A673 (cell line): ENCODE results near the gene KCNJ18. TPM values are rescaled to one million over a fixed set of nuclear protein-coding genes. Genes with fewer than 3 reads are reported as not detected.
"Not testable (repeated sequence)": the region's sequence is repeated elsewhere in the genome, so short reads cannot be mapped to it uniquely, and the experiment has no call there.

Experiments used
- BruUV-seq: library from RNA; stranded (reverse); fragments of 400-500 nt; replicated peaks from 2 replicates; lab custom pipeline; 2021; lab: Mats Ljungman, UMichigan
- CTCF ChIA-PET: fragments of 300-600 bp; sonication (Branson Sonifier 250); formaldehyde crosslinking; loops from one replicate; lab custom pipeline; 2022; ENCODE audit warnings: antibody characterized with exemption; lab: Charles Lee
- POLR2A ChIA-PET: fragments of 300-600 bp; sonication (Branson Sonifier 250); formaldehyde crosslinking; loops from one replicate; lab custom pipeline; 2022; ENCODE audit warnings: antibody characterized with exemption; ENCODE audit not compliant: low non-redundant PET; lab: Charles Lee
- DNase-seq: peaks from one replicate; pipeline ENCODE4 v3.0.0-alpha.2; 2015; ENCODE audit warnings: low spot score
- H3K27ac ChIP-seq: fragments of 200-600 bp; sonication (generic); 2 replicates; pipeline ENCODE4 v1.5.1; 2016; ENCODE audit warnings: mixed run types, low read depth, mild to moderate bottlenecking, mixed read lengths, antibody characterized with exemption, low read length; ENCODE audit not compliant: poor library complexity, severe bottlenecking
- H3K27me3 ChIP-seq: fragments of 200-600 bp; sonication (generic); replicated peaks from 2 replicates; pipeline ENCODE4 v1.6.1; 2017; ENCODE audit warnings: mixed run types, low read depth, mild to moderate bottlenecking, mixed read lengths, antibody characterized with exemption, low read length; ENCODE audit not compliant: insufficient read depth, poor library complexity
- H3K36me3 ChIP-seq: fragments of 200-600 bp; sonication (generic); 2 replicates; pipeline ENCODE4 v1.6.1; 2016; ENCODE audit warnings: mixed run types, mild to moderate bottlenecking, mixed read lengths, antibody characterized with exemption, low read length; ENCODE audit not compliant: insufficient read depth, poor library complexity, severe bottlenecking
- H3K4me1 ChIP-seq: fragments of 200-600 bp; sonication (generic); 2 replicates; pipeline ENCODE4 v1.6.1; 2017; ENCODE audit warnings: mixed run types, mild to moderate bottlenecking, mixed read lengths, antibody characterized with exemption, low read length; ENCODE audit not compliant: insufficient read depth, poor library complexity, severe bottlenecking
- H3K4me3 ChIP-seq: fragments of 200-600 bp; sonication (generic); 2 replicates; pipeline ENCODE4 v1.5.1; 2016; ENCODE audit warnings: low read depth, mixed run types, mild to moderate bottlenecking, mixed read lengths, low read length; ENCODE audit not compliant: poor library complexity, severe bottlenecking
- H3K9me3 ChIP-seq: fragments of 200-600 bp; sonication (generic); 2 replicates; pipeline ENCODE4 v1.6.1; 2016; ENCODE audit warnings: mixed run types, low read depth, mild to moderate bottlenecking, mixed read lengths, antibody characterized with exemption, low read length; ENCODE audit not compliant: poor library complexity, severe bottlenecking
- intact Hi-C: fragments of 100-400 bp; cut with micrococcal nuclease; formaldehyde crosslinking; loops from one replicate; pipeline ENCODE4 v1.10.0; 2022; ENCODE audit not compliant: unreplicated experiment
- total RNA-seq: library from RNA; stranded (reverse); gene quantifications from 2 replicates; pipeline ENCODE4 v1.2.3, GENCODE V29; 2021

Gene KCNJ18
- total RNA-seq, 1 experiment from 2014 or later, result not detected

DNA sequence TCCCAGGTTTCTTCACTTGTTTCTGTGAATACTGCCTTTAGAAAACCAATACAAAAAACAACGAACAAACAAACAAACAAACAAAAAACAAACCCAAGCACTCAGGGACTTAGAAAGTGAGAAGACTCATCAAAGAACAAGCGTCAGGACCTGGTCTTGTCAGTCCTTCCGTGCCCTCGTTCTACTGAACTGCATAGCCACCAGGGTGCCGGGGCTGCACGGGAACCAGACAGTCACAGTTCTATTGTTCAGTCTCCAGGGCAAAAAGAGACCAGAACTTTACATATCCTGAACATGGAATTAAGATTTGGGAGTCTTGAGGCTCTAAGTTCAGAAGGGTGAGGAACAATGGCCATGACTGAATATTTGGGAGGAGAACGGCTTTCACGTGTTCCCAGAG is 28.2 kb downstream of the KCNJ18 start:
- CTCF ChIA-PET, POLR2A ChIA-PET, H3K4me1 ChIP-seq, intact Hi-C loops, BruUV-seq, H3K9me3 ChIP-seq, H3K27me3 ChIP-seq, H3K27ac ChIP-seq, H3K36me3 ChIP-seq, DNase-seq, H3K4me3 ChIP-seq: not testable (repeated sequence)

DNA sequence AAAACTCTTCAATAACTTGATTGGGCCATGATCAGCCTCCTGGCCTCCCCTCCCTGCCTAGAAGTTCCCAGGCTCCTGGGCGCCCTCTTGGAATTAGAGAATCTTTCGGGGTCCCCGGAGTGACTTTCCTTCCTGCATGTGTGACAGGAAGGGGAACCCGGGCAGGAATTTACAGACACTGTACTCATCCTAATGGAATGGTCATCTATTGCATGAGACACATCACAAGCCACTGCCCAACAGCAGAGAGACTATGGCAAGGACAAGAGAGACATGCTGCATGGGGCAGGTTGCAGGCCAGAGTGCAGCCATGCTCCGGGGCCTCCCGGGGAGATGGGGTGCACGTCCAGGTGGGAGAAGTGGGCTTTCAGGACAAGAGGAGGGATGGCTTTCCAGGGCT is 29.9 kb downstream of the KCNJ18 start:
- H3K4me1 ChIP-seq, CTCF ChIA-PET, intact Hi-C loops, H3K27me3 ChIP-seq, H3K4me3 ChIP-seq, DNase-seq, H3K36me3 ChIP-seq, H3K27ac ChIP-seq, BruUV-seq, POLR2A ChIA-PET, H3K9me3 ChIP-seq: not testable (repeated sequence)

DNA sequence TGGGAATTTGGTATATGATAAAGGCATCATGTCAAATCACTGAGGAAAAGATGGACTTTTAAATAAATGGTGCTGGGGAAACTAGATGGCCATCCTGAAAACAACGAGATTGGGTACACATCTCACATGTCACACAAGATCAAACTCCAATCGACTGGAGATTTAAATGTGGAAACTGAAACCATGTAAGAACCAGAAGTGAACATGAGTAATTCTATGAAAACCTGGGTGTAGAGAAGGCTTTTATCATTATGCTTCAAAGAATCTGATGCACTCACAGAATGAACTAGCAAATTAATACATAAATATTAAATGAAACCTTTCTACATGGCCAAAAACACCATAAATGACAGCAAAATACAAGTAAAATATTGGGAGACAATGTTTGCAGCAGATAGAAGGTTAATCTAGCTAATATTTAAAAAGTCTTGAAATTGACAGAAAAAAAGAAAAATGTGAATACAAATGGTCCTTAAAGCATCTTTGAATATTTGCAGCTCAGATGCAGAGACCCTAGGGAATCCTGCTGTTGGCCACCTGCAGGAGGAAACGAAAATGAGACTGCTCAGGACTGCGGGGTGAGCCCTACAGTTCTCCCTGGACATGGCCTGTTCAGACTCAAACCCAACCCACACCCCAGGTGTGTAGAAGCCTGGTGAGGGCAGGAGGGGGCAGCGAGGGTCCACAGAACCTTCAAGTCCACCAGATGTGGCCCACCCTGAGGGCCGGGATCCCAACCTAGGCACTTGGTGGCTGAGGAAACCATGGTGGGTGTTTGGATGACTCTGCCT is 32.1 kb downstream of the KCNJ18 start:
- DNase-seq, H3K4me1 ChIP-seq, H3K9me3 ChIP-seq, H3K27ac ChIP-seq, intact Hi-C loops, H3K27me3 ChIP-seq, BruUV-seq, H3K4me3 ChIP-seq, H3K36me3 ChIP-seq, CTCF ChIA-PET, POLR2A ChIA-PET: not testable (repeated sequence)

DNA sequence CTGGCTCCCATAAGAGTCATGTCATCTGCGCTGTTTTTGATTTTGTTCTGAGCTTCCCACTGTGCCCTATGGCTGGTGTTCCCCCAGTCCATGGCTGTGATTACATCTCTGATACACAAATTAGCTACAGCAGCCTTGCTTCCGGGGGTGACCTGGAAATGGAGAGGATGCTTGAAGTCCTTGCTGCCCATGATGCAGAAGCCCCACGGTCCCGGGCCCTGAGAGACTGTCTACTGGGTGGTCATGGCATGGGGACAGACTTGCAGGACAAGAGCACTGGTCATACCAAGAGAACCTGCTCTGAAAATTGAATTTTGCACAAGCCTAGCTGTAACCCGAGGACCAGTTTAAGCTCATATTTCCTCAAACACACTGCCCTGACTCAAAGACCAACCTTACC is 38.8 kb downstream of the KCNJ18 start:
- H3K4me1 ChIP-seq, intact Hi-C loops, H3K27ac ChIP-seq, H3K27me3 ChIP-seq, H3K4me3 ChIP-seq, H3K36me3 ChIP-seq, DNase-seq, BruUV-seq, H3K9me3 ChIP-seq, POLR2A ChIA-PET, CTCF ChIA-PET: not testable (repeated sequence)

DNA sequence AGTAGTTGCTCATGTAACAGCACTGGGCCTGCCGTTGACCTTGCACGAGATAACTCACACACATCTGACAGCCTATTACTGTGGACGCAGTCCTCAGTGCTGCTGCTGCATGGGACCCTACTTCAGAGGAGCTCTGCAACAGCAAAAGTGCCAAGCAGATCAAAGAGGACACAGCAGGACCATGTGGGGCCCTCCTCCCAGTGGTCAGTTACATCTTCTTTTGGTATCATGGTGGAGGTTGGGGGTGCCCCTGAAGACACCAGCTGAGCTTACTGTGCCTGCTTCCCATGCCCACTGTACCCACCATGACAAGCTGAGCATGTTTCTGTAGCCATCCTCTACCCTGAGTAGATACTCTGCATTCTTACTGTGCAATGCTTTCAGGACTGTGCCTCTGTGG is 41.6 kb downstream of the KCNJ18 start:
- H3K4me1 ChIP-seq, H3K36me3 ChIP-seq, H3K4me3 ChIP-seq, H3K27me3 ChIP-seq, H3K27ac ChIP-seq, DNase-seq, BruUV-seq, POLR2A ChIA-PET, intact Hi-C loops, CTCF ChIA-PET, H3K9me3 ChIP-seq: not testable (repeated sequence)

DNA sequence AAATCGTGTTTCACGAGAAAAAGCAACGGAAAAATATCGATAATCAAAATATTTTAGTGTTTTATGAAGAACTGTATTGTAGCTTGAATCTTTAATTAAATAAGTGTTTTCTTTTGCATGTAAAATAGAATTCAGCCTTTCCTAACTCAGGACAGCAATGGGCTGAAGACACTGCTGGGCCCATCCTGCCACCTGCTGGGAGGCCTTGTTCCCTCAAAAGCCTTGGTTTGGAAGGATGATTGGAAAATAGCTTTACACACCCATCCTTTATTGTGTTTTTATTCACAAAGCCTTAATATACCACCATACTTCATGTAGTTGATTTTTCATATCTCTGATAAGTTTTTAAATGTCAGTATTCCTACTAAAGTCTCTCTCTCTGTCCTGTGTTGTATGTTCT is 43.5 kb downstream of the KCNJ18 start:
- POLR2A ChIA-PET, H3K36me3 ChIP-seq, BruUV-seq, CTCF ChIA-PET, intact Hi-C loops, H3K27ac ChIP-seq, H3K9me3 ChIP-seq, H3K4me1 ChIP-seq, DNase-seq, H3K27me3 ChIP-seq, H3K4me3 ChIP-seq: not testable (repeated sequence)

DNA sequence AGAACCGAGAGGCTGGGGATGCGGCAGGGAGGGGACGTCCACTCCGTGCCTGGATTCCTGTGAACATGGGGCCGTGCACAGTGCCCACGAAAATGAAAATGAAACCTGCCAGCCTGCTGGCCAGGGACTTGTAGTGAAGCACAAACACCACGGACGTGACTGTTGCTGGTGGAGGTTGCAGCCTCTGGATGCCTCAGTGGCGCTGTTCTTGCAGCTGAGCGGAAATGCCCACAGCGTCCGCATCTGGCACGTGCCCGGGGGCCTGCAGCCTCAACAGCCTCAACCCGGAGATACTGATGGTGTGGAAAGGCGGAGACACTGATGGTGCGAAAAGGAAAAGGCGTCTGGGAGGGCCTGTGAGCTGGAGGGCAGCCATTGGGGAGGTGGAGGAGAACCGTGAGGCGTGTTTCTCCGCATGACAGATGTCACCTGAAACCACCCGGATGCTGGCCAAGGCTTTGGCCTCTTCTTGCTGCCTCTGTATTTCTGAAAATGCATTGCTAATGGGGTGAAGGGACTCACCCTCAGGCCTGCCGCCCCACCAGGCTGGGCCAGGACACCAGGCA is 44.8 kb downstream of the KCNJ18 start:
- POLR2A ChIA-PET, CTCF ChIA-PET, H3K36me3 ChIP-seq, H3K4me1 ChIP-seq, H3K27me3 ChIP-seq, DNase-seq, intact Hi-C loops, BruUV-seq, H3K9me3 ChIP-seq, H3K4me3 ChIP-seq, H3K27ac ChIP-seq: not testable (repeated sequence)
